H7 (cell line): ENCODE results near the gene MTX1. TPM values are rescaled to one million over a fixed set of nuclear protein-coding genes. Genes with fewer than 3 reads are reported as not detected.
A peak's percentile ranks its signal among the peaks of the same experiment; 100 is the strongest.

Source experiments
- DNase-seq: peaks from one replicate; pipeline ENCODE4 v3.0.0; 2012
- H3K27me3 ChIP-seq: 2 replicates; pipeline ENCODE4 v1.6.0; 2011; ENCODE audit warnings: mild to moderate bottlenecking, low read length; ENCODE audit not compliant: control insufficient read depth, insufficient read depth
- H3K36me3 ChIP-seq: replicated peaks from 2 replicates; pipeline ENCODE4 v1.5.1; 2011; ENCODE audit warnings: low read length; ENCODE audit not compliant: control insufficient read depth, insufficient read depth
- H3K4me3 ChIP-seq: 2 replicates; pipeline ENCODE4 v1.5.1; 2011; ENCODE audit warnings: low read depth, mild to moderate bottlenecking, control low read depth, low read length, moderate library complexity; ENCODE audit not compliant: insufficient read depth
- total RNA-seq: library from RNA; depleted of rRNA; stranded (reverse); fragments of >200 nt; shearing (Covaris generic); gene quantifications from 2 replicates; pipeline ENCODE4 v1.2.3, GENCODE V29; 2014

The MTX1 gene
- total RNA-seq, 1 experiment from 2014 or later = 221 TPM

GRCh38 chr1:155170806-155171205 is 37.7 kb upstream of the MTX1 start:
- H3K4me3 ChIP-seq = no peak overlapping the region
- no peak for DNase-seq
- H3K27me3 ChIP-seq = no peaks in the 10 kb centered on the region; the same call in 1 of the 2 replicates
- peaks cover 2% of the 10 kb centered on the region for H3K36me3 ChIP-seq

GRCh38 chr1:155171836-155172731 is 36.4 kb upstream of the MTX1 start:
- no peak for DNase-seq

GRCh38 chr1:155172732-155173477 is 35.6 kb upstream of the MTX1 start, which contains the start of gene KRTCAP2:
KRTCAP2 (minus strand) TSS chr1:155173304; CDS start chr1:155173224, 80 bp downstream.
- Histone ChIP-seq H3K4me3 (peak within 1 kb of the TSS; percentile 96), H3K27me3 (no peaks in the 10 kb centered on the region), H3K36me3 (peaks cover 14% of the 10 kb centered on the region)
- peak; percentile 97 for DNase-seq

More at GRCh38 chr1:155171836-155172731, 36.4 kb upstream of the MTX1 start:
- Histone ChIP-seq H3K4me3 (peak overlapping the region; percentile 96), H3K27me3 (no peaks in the 10 kb centered on the region), H3K36me3 (peaks cover 6% of the 10 kb centered on the region)

GRCh38 chr1:155173478-155174323 is 34.8 kb upstream of the MTX1 start, which contains the start of gene TRIM46:
TRIM46 (plus strand) TSS chr1:155173849; CDS start chr1:155173967, 118 bp downstream.
- Histone ChIP-seq H3K4me3 (peak within 1 kb of the TSS; percentile 96), H3K27me3 (no peaks in the 10 kb centered on the region), H3K36me3 (peaks cover 16% of the 10 kb centered on the region)
- peak; percentile 95 for DNase-seq

- Histone ChIP-seq H3K27me3 (no peaks in the 10 kb centered on the region), H3K4me3 (peak overlapping the region; percentile 96), H3K36me3 (peaks cover 21% of the 10 kb centered on the region)
- peak; percentile 96 for DNase-seq
Observed at GRCh38 chr1:155174324-155175280, 33.9 kb upstream of the MTX1 start.

GRCh38 chr1:155175281-155175926 is 33.1 kb upstream of the MTX1 start:
- Histone ChIP-seq H3K4me3 (peak overlapping the region; percentile 96; the same call in 1 of the 2 replicates), H3K36me3 (peaks cover 22% of the 10 kb centered on the region), H3K27me3 (no peaks in the 10 kb centered on the region)
- DNase-seq = peak; percentile 56

GRCh38 chr1:155175927-155176371 is 32.5 kb upstream of the MTX1 start:
- Histone ChIP-seq H3K4me3 (no peak overlapping the region), H3K27me3 (no peaks in the 10 kb centered on the region), H3K36me3 (peaks cover 22% of the 10 kb centered on the region)
- peak; percentile 56 for DNase-seq

- Histone ChIP-seq H3K36me3 (peaks cover 24% of the 10 kb centered on the region), H3K27me3 (no peaks in the 10 kb centered on the region), H3K4me3 (no peak overlapping the region)
- DNase-seq = peak; percentile 97
Observed at GRCh38 chr1:155176544-155177071, 31.9 kb upstream of the MTX1 start.

- Histone ChIP-seq H3K36me3 (peaks cover 26% of the 10 kb centered on the region), H3K4me3 (no peak overlapping the region), H3K27me3 (no peaks in the 10 kb centered on the region)
- DNase-seq = peak; percentile 30
Observed at GRCh38 chr1:155177192-155177917, 31.1 kb upstream of the MTX1 start.

- DNase-seq = peak; percentile 36
- H3K27me3 ChIP-seq = no peaks in the 10 kb centered on the region
- H3K4me3 ChIP-seq = no peak overlapping the region
- H3K36me3 ChIP-seq = peaks cover 26% of the 10 kb centered on the region
Observed at GRCh38 chr1:155177918-155178281, 30.6 kb upstream of the MTX1 start.

GRCh38 chr1:155178441-155179111 is 29.9 kb upstream of the MTX1 start:
- Histone ChIP-seq H3K27me3 (no peaks in the 10 kb centered on the region), H3K36me3 (peaks cover 26% of the 10 kb centered on the region), H3K4me3 (no peak overlapping the region)
- peak; percentile 57 for DNase-seq
